Left colon (tissue), 2 donors: Measurements from ENCODE around the gene BGN. TPM values are rescaled to one million over a fixed set of nuclear protein-coding genes. Genes with fewer than 3 reads are reported as not detected.

Experiments
- ATAC-seq: fragments of 200-7000 bp; cut with Tn5 transposase; one replicate; pipeline ENCODE4 v1.9.1; 2020; ENCODE audit warnings: mild to moderate bottlenecking, moderate library complexity
- DNase-seq, 2 donors: peaks; one replicate each; pipeline ENCODE4 v3.0.0-alpha.2; 2020
- intact Hi-C, 2 donors: fragments of 100-400 bp; cut with DNase I in 1 of 2; cut with micrococcal nuclease in 1 of 2; formaldehyde crosslinking; loops; one replicate each; pipeline versions ENCODE4 v1.11.2 to v1.14.0; 2022; cut with DNase I, micrococcal nuclease
- long read RNA-seq: library from polyadenylated mRNA; unstranded; transcript quantifications from one replicate; pipeline ENCODE4 v2.0.0, GENCODE V29; 2021
- total RNA-seq, 2 donors: library from RNA; stranded (reverse); fragmentation: NEBNext Ultra II Directional; extraction: Animal tissue kit (Norgen Biotek cat#: 25700); gene quantifications; one replicate each; pipeline ENCODE4 v1.2.1, GENCODE V29; 2021
- donor health status: DM: no; HTN: no; CAD: no.
- donor health status: DM: yes; HTN: yes; CAD: no.

The BGN gene
- 1 to 10 TPM; 7.8 to 9.9 TPM for total RNA-seq
- long read RNA-seq, partial matches to known transcripts, result 0 of 1 reads
- long read RNA-seq, other reads (novel, unspliced or antisense), result 1 of 1 reads

GRCh38 chrX:153494541-153495361 lies at the start of gene BGN:
Gene BGN, plus strand, starts transcription at chrX:153494980. Its CDS starts 9,652 bp downstream, at chrX:153504632.
- intact Hi-C loops, result no loop called here
- ATAC-seq, result no peak
- DNase-seq, result no peak

- ATAC-seq (no peak), DNase-seq (no peak)
- intact Hi-C loops, result no loop called here
Observed at GRCh38 chrX:153445106-153445855, 49.5 kb upstream of the BGN start.

GRCh38 chrX:153445856-153446635 lies 48.7 kb upstream of the BGN start, which contains the start of gene TREX2:
Gene TREX2, minus strand, starts transcription at chrX:153446056. Its CDS starts 626 bp downstream, at chrX:153445430.
- peak; percentile 12 for ATAC-seq
- intact Hi-C loops, result no loop called here
- no peak for DNase-seq

DNA sequence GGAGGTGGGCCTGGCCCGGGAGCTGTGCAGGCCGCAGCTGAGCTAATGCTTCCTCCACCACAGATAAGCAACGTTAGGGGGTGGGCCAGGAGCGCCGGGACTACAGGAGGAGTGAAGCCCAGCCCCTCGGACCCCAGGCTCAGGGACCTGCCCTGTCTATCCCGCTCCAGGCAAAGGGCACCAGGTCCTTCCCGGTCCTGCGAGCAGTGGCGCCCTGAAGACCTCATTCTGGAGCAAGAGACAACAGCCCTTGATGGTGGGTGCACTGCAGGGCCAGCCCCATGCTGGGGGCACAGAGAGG lies 48.2 kb upstream of the BGN start:
- ATAC-seq (no peak), DNase-seq (no peak)
- intact Hi-C loops, result no loop called here

- ATAC-seq (no peak), DNase-seq (no peak)
- intact Hi-C loops, result no loop called here
Observed at GRCh38 chrX:153446950-153447580, 47.7 kb upstream of the BGN start.

GRCh38 chrX:153447581-153447960 lies 47.2 kb upstream of the BGN start:
- DNase-seq (no peak), ATAC-seq (no peak)
- intact Hi-C loops, result no loop called here

- ATAC-seq (no peak), DNase-seq (no peak)
- intact Hi-C loops, result no loop called here
Observed at GRCh38 chrX:153448556-153449367, 46.0 kb upstream of the BGN start.

GRCh38 chrX:153449368-153450113 lies 45.2 kb upstream of the BGN start:
- ATAC-seq, result no peak
- DNase-seq, result no peak
- intact Hi-C loops, result no loop called here

GRCh38 chrX:153450114-153450948 lies 44.4 kb upstream of the BGN start:
- intact Hi-C loops, result no loop called here
- DNase-seq (no peak), ATAC-seq (no peak)

- ATAC-seq (no peak), DNase-seq (no peak)
- intact Hi-C loops, result no loop called here
Observed at GRCh38 chrX:153450949-153451277, 43.9 kb upstream of the BGN start.

DNA sequence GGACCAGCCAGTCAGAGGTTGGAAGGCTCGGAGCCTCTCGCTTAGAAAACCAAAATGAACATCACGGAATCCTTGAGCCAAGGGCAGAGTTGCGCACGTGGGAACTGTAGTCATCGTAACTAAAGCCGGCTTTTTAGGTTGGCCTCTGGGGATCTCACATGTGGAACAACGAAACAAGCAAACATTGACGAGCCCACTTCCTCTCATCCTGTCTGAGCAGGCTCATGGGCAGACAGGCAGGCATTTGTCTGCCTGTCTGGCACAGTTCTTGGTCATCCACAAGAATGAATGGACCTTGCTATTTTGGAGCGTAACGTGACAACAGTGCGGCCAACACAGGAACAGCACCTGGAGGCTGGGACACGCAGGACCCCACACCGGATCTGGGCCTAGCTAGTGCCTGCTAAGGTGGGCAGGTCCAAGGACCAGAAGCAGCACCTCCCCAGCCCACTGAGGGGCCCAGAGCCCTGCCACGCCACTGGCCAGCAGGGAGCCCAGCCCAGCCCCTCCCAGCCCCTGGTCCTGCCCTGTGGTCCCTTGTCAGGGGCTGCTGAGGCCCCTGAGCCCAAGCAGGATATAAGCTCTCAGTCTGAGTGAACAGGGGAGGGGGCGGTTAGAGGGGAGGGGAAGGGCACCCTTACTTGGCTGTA lies 39.8 kb upstream of the BGN start:
- intact Hi-C loops, result no loop called here
- ATAC-seq (no peak), DNase-seq (no peak)

DNA sequence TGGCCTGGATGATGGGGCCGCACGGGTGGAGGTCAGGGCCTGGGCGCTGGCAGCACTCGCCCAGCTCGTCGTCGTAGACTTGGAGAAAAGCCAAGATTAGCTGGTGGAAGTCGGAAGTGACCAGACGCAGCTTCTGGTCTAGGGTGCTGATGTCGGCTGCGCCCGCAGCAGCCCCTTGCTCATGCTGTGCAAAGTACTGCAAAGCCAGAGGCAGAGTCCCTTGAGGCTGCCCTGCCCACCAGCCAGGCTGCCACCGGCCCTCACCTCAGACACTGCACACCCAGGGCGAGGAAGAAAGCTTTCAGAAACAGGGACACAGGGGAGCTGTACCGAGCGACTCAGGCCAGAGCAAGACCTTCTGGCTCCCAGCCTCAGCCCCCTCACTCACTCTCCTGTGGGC lies 39.2 kb upstream of the BGN start:
- intact Hi-C loops, result no loop called here
- ATAC-seq (no peak), DNase-seq (no peak)

DNA sequence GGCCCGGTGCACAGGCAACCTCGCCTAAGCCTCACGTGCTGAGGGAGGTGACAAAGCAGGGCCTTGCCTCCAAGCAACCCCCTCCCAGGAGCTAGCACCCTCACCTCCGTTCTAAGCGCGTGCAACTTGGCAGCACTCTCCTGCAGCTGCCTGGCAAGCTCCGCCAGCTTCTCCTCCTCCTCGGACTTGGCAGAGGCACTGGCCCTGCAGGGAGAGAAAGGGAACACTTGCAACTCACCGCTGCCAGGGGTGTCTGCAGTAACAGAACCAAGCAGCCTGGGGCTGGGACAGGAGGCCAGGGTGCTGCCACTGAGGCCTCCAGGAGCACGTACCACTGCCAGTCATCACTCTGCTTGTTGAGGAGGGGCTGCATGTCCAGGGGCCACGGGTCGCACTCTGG lies 38.6 kb upstream of the BGN start:
- DNase-seq, result no peak
- no peak for ATAC-seq
- intact Hi-C loops, result no loop called here

GRCh38 chrX:153456704-153457103 lies 38.1 kb upstream of the BGN start:
- no peak for DNase-seq
- ATAC-seq, result no peak
- intact Hi-C loops, result no loop called here

DNA sequence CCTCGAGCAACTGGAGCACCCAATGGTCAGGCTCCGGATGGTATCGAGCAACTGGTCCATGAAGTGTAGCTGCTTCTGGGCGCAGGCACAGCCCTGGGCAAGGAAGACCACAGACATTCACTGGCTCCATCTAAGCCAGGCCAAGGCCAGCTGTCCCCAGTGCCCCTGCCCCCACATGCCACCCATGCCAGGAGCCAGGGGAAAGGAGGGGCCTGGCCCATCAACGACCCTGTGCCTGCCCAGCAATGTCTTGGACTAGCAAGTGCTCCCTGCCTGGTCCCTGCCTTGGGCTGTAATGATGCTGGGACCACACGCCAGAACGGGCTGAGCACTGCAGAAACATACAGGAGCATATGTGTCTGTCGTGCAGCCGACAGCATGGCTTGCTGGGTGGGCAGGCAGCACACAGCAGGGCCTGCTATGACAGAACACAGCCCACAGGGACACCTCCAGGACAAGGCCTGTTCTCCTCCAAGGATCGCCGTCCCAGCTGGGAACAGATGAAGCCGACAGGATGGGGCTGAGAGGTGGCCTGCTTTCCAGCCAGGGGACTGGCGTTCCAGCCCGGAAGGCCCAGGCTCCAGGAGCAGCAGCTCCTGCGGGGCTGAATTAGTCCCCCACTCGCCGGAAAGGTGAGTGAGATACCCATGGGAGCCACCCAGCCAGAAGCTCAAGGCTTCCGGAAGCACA lies 37.5 kb upstream of the BGN start:
- intact Hi-C loops, result no loop called here

More for the DNA sequence above, 37.5 kb upstream of the BGN start:
- DNase-seq (no peak), ATAC-seq (no peak)
